GM12865 (cell line): Measurements from ENCODE around the gene TSPAN14.

Source experiments
- DNase-seq: peaks from one replicate; pipeline ENCODE4 v3.0.0; 2010; ENCODE audit warnings: low read depth
- H3K4me3 ChIP-seq: 2 replicates; pipeline ENCODE4 v1.5.1; 2011; ENCODE audit warnings: mild to moderate bottlenecking, low read depth, low read length, control low read depth
- TF ChIP-seq, protein P1 (sequence below): IDR thresholded peaks from 2 replicates; pipeline ENCODE4 v1.5.1; 2011; ENCODE audit warnings: low read length, control low read depth, low read depth, inconsistent platforms; ENCODE audit not compliant: insufficient read depth; ENCODE audit errors: missing control alignments

Gene TSPAN14

DNA sequence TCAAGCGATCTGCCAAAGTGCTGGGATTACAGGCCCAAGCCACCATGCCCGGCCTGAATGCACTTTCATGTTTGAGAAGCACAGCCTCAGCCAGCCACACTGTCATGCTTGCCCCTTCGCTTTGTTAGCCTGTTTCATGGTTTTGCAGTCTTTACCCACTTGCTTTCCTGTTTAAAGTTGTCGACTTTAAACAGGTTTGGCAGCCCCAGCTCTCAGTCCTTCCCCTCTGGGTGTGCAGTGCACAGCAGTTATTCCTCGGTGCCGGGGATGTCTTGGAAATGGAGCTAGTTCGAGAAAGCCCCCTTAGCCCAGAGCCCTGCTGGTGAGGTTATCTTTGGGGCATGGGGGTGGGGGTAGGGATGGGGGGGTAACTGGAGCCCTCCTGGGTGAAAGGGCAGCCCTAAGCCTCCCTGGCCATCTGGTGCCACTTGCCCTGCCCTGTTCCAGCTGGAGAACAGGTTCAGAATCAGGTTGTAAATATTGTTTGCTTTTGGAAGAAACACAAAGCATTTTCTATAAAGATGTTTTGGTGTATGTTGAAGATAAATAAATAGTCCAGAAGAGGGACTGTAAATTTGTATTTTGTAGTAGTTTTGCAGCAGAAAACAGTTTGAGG is 14.8 kb downstream of the TSPAN14 start:
- no peak for DNase-seq
- H3K4me3 ChIP-seq: no peak overlapping the region
- TF ChIP-seq, protein P1, sequence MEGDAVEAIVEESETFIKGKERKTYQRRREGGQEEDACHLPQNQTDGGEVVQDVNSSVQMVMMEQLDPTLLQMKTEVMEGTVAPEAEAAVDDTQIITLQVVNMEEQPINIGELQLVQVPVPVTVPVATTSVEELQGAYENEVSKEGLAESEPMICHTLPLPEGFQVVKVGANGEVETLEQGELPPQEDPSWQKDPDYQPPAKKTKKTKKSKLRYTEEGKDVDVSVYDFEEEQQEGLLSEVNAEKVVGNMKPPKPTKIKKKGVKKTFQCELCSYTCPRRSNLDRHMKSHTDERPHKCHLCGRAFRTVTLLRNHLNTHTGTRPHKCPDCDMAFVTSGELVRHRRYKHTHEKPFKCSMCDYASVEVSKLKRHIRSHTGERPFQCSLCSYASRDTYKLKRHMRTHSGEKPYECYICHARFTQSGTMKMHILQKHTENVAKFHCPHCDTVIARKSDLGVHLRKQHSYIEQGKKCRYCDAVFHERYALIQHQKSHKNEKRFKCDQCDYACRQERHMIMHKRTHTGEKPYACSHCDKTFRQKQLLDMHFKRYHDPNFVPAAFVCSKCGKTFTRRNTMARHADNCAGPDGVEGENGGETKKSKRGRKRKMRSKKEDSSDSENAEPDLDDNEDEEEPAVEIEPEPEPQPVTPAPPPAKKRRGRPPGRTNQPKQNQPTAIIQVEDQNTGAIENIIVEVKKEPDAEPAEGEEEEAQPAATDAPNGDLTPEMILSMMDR: no peak

DNA sequence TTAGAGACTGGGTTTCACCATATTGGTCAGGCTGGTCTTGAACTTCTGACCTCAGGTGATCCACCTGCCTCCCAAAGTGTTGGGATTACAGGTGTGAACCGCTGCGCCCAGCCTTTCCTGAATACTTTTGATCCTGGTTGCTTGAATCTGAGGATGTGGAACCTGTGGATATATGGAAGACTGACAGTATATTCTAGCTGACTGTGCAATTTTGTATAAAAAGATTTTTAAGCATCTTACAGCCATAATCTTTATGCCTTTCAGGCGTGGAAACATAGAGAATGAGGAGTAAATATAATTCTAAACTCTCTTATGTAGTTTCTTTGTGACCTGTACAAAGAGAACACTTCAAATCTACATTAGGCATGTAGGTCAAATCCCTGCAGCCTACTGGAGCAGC is 16.2 kb downstream of the TSPAN14 start:
- TF ChIP-seq, protein P1: no peak
- H3K4me3 ChIP-seq: no peak overlapping the region
- no peak for DNase-seq

DNA sequence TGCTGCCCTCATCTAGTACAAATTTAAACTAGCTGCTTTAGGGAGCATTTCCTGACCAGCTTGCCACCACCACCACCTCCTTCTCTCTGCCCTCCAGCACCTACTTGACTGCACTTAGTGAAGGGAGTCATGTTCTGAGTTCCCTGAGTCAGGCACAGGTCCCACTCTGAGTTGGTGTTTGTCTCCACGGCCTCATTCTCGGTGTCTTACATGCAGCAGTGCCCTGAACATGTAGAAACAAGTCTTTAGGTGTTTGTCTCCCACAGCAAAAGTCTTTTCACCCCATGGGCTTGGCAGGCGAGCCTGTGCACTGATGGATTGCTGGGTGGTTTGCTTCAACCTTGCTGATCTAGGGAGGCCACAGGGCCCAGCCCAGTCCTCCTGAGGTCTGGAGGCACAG is 16.9 kb downstream of the TSPAN14 start:
- no peak overlapping the region for H3K4me3 ChIP-seq
- DNase-seq: peak; percentile 52
- TF ChIP-seq, protein P1: no peak

DNA sequence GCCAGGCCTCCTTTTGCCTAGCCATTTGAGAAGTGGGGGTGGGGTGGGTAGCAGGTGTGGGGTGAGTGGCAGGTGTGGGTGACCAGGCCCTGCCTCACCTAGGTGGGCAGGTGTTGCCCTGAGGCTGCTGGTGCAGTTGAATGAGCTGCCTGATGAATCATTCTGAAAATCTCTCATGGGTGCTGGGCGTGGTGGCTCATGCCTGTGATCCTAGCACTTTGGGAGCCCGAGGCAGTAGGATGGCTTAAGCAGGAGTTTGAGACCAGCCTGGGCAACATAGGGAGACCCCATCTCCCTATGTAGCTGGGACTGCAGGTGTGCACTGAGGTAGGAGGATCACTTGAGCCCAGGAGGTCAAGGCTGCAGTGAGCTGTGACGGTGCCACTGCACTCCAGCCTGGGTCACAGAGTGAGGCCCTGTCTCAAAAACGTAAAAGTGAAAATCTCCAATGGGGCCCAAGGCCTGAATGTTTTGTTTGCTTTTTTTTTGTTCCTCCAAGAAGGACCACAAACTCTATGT is 17.7 kb downstream of the TSPAN14 start:
- DNase-seq: peak; percentile 72
- TF ChIP-seq, protein P1: no peak
- H3K4me3 ChIP-seq: no peak overlapping the region; the same call in 1 of the 2 replicates

DNA sequence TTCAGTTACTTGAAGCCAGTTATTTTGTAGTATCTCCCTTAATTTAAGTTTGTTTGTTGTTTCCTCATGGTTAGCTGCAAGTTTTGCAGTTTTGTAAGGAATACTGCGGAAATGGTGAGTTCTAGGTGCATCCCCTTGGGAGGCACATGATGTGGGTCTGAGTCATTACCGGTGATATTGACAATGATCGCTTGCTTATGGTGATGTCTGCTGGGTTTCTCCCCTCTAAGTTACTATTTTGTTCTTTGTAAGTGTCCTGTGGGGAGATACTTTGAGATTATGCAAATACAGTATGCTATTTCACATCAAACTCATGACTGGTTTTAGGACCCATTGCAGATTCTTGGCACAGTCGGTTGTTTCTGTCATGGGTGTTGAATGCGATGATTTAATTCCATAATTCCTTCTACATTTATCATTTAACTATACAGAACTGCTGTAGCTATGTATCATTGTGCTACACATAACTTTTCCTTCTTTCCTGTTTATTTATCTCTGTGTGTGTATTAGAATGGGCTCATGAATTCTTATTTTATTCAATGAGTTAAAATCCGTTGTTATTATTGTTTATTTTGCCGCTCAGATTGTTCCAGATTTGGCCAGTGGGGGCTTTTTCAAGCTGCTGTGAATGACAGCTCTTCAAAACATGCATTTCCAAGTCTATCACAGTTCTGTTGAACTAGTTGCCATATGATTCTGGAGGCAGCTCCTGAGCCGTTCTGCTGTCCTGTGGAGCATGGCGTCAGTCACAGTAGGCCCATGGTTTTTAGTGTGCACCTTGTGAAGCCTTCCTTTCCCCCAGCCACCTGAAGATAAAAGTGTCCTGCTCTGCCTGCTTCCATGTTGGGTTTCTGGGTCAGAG is 18.4 kb downstream of the TSPAN14 start:
- DNase-seq: peak; percentile 89
- H3K4me3 ChIP-seq: peak overlapping the region; percentile 32
- TF ChIP-seq, protein P1: no peak

- TF ChIP-seq, protein P1: no peak
- peak overlapping the region; percentile 32 for H3K4me3 ChIP-seq
- no peak for DNase-seq
These were observed 19.1 kb downstream of the TSPAN14 start for GRCh38 chr10:80473096-80473657.
